K562 (cell line): ENCODE results near the gene ATF6B. TPM values are rescaled to one million over a fixed set of nuclear protein-coding genes. Genes with fewer than 3 reads are reported as not detected.

Source experiments
- CHD1 ChIP-seq: fragments of 200-600 bp; sonication (generic); IDR thresholded peaks from one replicate; pipeline ENCODE4 v1.6.1; 2012; ENCODE audit warnings: mild to moderate bottlenecking, moderate library complexity, low read length, inconsistent platforms
- CREB1 ChIP-seq, 2 experiments: sonication (generic) in 1 of 2; formaldehyde crosslinking in 1 of 2; IDR thresholded peaks; 2 replicates each; pipeline versions ENCODE4 v1.6.1 to v1.8.0; 2012 to 2022; ENCODE audit warnings: inconsistent platforms in 1 of 2, mild to moderate bottlenecking in 1 of 2, missing genetic modification reagents in 1 of 2, moderate library complexity in 1 of 2
- EGR1 ChIP-seq: fragments of 450-650 bp; conservative IDR thresholded peaks from 2 replicates; pipeline ENCODE4 v1.6.1; 2017; ENCODE audit warnings: mild to moderate bottlenecking
- GABPA ChIP-seq: fragments of 200-800 bp; sonication (Bioruptor generic); conservative IDR thresholded peaks from 2 replicates; pipeline ENCODE4 v1.6.1; 2016; ENCODE audit warnings: low read depth, missing genetic modification characterization, missing compliant biosample characterization
- HBP1 ChIP-seq: fragments of 450-650 bp; formaldehyde crosslinking; IDR thresholded peaks from 2 replicates; pipeline ENCODE4 v1.4.0; 2022; ENCODE audit warnings: missing genetic modification characterization
- HMGXB4 ChIP-seq: sonication (generic); formaldehyde crosslinking; IDR thresholded peaks from 2 replicates; pipeline ENCODE4 v1.8.1; 2023; ENCODE audit warnings: mild to moderate bottlenecking, missing genetic modification reagents
- MEF2A ChIP-seq: IDR thresholded peaks from 2 replicates; pipeline ENCODE4 v1.6.1; 2011; ENCODE audit warnings: low read depth, mild to moderate bottlenecking, low read length, moderate library complexity; ENCODE audit not compliant: control insufficient read depth
- MTF1 ChIP-seq: fragments of 250-450 bp; sonication (Bioruptor Pico); IDR thresholded peaks from 2 replicates; pipeline ENCODE4 v1.9.0; 2021; ENCODE audit warnings: moderate library complexity, mild to moderate bottlenecking, inconsistent platforms, borderline replicate concordance
- MYC ChIP-seq, 2 experiments: fragments of 250-450 bp in 1 of 2; sonication (Bioruptor Pico) in 1 of 2; IDR thresholded peaks; 2 replicates each; pipeline versions ENCODE4 v1.5.1 to v1.6.1; 2012 to 2021; ENCODE audit warnings: low read depth in 2 of 2, borderline replicate concordance in 1 of 2, improper control_type of control experiment in 1 of 2, low read length in 1 of 2, mild to moderate bottlenecking in 1 of 2, moderate library complexity in 1 of 2
- NCOA1 ChIP-seq: fragments of 450-650 bp; IDR thresholded peaks from 2 replicates; pipeline ENCODE4 v1.6.1; 2016; ENCODE audit warnings: low read depth
- NFIX ChIP-seq: fragments of 250-450 bp; sonication (Bioruptor Pico); IDR thresholded peaks from 2 replicates; pipeline ENCODE4 v1.4.0; 2020; ENCODE audit warnings: low read depth, mild to moderate bottlenecking, moderate library complexity
- PURB ChIP-seq: sonication (generic); formaldehyde crosslinking; IDR thresholded peaks from 2 replicates; pipeline ENCODE4 v1.9.0; 2021; ENCODE audit warnings: low read depth, mild to moderate bottlenecking, missing genetic modification reagents
- RBFOX2 ChIP-seq: fragments of 200-400 bp; formaldehyde crosslinking; IDR thresholded peaks from 2 replicates; pipeline ENCODE4 v1.6.1; 2017; ENCODE audit warnings: low read depth, mild to moderate bottlenecking, low read length, moderate library complexity
- RFX5 ChIP-seq: IDR thresholded peaks from 2 replicates; pipeline ENCODE4 v1.6.1; 2011; ENCODE audit warnings: low read depth, mild to moderate bottlenecking, improper control_type of control experiment, low read length
- SMARCA4 ChIP-seq: fragments of 450-650 bp; IDR thresholded peaks from 2 replicates; pipeline ENCODE4 v1.6.1; 2016
- THAP12 ChIP-seq: fragments of 250-450 bp; sonication (Bioruptor Pico); IDR thresholded peaks from 2 replicates; pipeline ENCODE4 v1.9.0; 2021; ENCODE audit warnings: mild to moderate bottlenecking, inconsistent platforms
- ZFX ChIP-seq: sonication (generic); formaldehyde crosslinking; IDR thresholded peaks from 2 replicates; pipeline ENCODE4 v1.8.0; 2022; ENCODE audit warnings: mild to moderate bottlenecking, missing genetic modification reagents, moderate library complexity
- ZNF174 ChIP-seq: fragments of 250-450 bp; sonication (Bioruptor Pico); IDR thresholded peaks from 2 replicates; pipeline ENCODE4 v1.4.0; 2020; ENCODE audit warnings: mild to moderate bottlenecking
- ZNF263 ChIP-seq: sonication (generic); formaldehyde crosslinking; IDR thresholded peaks from 2 replicates; pipeline ENCODE4 v1.8.0; 2022; ENCODE audit warnings: mild to moderate bottlenecking, missing genetic modification reagents, borderline replicate concordance
- ZNF282 ChIP-seq: sonication (generic); formaldehyde crosslinking; IDR thresholded peaks from 2 replicates; pipeline ENCODE4 v1.8.1; 2023; ENCODE audit warnings: missing genetic modification reagents
- polyA plus RNA-seq, 8 experiments: library from polyadenylated mRNA; depleted of rRNA in 4 of 8; stranded (reverse) in 5 of 8; unstranded in 3 of 8; fragments of >200 nt; fragmentation: Nextera tagmentation in 2 of 8; fragmentation: Illumina TruSeq in 1 of 8; extraction: Ambion mirVana in 2 of 8; extraction: Trizol in 1 of 8; gene quantifications; 2 replicates each; pipeline versions ENCODE4 v1.2.1 to v1.2.3, GENCODE V29; 2011 to 2014; ENCODE audit warnings: inconsistent platforms in 1 of 8, missing spikeins in 1 of 8
- total RNA-seq, 7 experiments: library from RNA; depleted of rRNA in 6 of 7; stranded (reverse); fragments of >200 nt in 6 of 7; fragmentation: Illumina TruSeq in 2 of 7; extraction: Trizol in 2 of 7; gene quantifications; 2 replicates each; pipeline versions ENCODE4 v1.2.1 to v1.2.3, GENCODE V29; 2011 to 2021; ENCODE audit warnings: low replicate concordance in 1 of 7
- TF ChIP-seq, protein P1 (sequence below): fragments of 200-800 bp; sonication (Bioruptor generic); IDR thresholded peaks from 2 replicates; pipeline ENCODE4 v1.6.1; 2017; ENCODE audit warnings: missing genetic modification characterization, missing compliant biosample characterization

The ATF6B gene
- total and polyA plus RNA-seq, 9 of the 15 experiments (the other 6 are each of a cell fraction or from before 2014, with no cell fraction given) = 20.7 to 131 (median 31.7) TPM

DNA sequence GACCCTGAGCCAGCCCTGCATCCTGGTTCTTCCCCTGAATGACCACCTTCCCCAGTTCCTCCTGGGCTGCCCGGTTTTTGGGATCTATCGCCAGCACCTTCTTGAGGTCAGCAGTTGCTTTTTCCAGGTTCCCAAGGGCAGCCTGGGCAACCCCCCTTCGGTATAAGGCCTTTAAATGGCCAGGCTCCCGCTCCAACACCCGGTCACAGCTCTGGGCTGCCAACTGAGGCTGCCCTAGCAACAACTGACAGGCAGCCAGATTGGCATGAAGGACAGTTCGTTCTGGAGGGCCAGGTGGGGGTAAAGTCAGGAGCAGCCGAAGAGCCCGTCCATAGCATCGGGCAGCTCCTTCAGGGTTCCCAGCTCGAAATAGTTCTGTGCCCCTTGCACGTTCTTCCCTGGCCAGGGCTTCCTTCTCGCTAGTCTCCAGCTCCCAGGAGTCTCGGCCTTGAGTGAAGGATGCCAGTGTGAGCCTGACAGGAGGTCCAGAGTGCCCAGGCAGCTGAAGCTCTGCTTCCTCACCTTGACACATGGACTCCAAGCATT lies 778 bp upstream of the ATF6B start (continued):
- peak; percentile 12; the same call in 1 of the 2 replicates for TF ChIP-seq RBFOX2
- TF ChIP-seq CHD1 = peak; percentile 26
- no peak for TF ChIP-seq NFIX (CRISPR knock-in tag)
- peak; percentile 32; the same call in 1 of the 2 replicates for TF ChIP-seq THAP12 (CRISPR knock-in tag)
- no peak for TF ChIP-seq NCOA1
- TF ChIP-seq ZFX (CRISPR knock-in tag) = 0 out of 2 replicates have a peak, but pooled peaks have one; percentile 2
- TF ChIP-seq PURB (CRISPR knock-in tag) = no peak
- no peak for TF ChIP-seq EGR1
- TF ChIP-seq HMGXB4 (CRISPR knock-in tag) = no peak
- TF ChIP-seq RFX5 = peak; percentile 27; the same call in 1 of the 2 replicates
- TF ChIP-seq HBP1 (CRISPR knock-in tag) = 0 out of 2 replicates have a peak, but pooled peaks have one; percentile 18
- TF ChIP-seq, protein P1, sequence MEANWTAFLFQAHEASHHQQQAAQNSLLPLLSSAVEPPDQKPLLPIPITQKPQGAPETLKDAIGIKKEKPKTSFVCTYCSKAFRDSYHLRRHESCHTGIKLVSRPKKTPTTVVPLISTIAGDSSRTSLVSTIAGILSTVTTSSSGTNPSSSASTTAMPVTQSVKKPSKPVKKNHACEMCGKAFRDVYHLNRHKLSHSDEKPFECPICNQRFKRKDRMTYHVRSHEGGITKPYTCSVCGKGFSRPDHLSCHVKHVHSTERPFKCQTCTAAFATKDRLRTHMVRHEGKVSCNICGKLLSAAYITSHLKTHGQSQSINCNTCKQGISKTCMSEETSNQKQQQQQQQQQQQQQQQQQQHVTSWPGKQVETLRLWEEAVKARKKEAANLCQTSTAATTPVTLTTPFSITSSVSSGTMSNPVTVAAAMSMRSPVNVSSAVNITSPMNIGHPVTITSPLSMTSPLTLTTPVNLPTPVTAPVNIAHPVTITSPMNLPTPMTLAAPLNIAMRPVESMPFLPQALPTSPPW (CRISPR knock-in tag) = peak; percentile 30; the same call in 1 of the 2 replicates
- TF ChIP-seq CREB1 (IDR thresholded peaks at IDR 0.05) = no peak
- no peak for TF ChIP-seq CREB1 (CRISPR knock-in tag; IDR thresholded peaks at IDR 0.05)
- TF ChIP-seq GABPA = no peak
- no peak for TF ChIP-seq MTF1 (CRISPR knock-in tag)
- no peak for TF ChIP-seq ZNF174
- TF ChIP-seq ZNF282 (CRISPR knock-in tag) = 0 out of 2 replicates have a peak, but pooled peaks have one; percentile 64
- 0 out of 2 replicates have a peak, but pooled peaks have one; percentile 21 for TF ChIP-seq ZNF263 (CRISPR knock-in tag)
- no peak for TF ChIP-seq SMARCA4
- TF ChIP-seq MEF2A = no peak
- no peak for TF ChIP-seq MYC (IDR thresholded peaks at IDR 0.05; ENCODE audit: low read depth, low read length)
- TF ChIP-seq MYC (CRISPR knock-in tag; IDR thresholded peaks at IDR 0.05; ENCODE audit: borderline replicate concordance, low read depth) = no peak
